Measurements from ENCODE around the gene DAO.

DAO gene

GRCh38 chr12:108875682-108876361 is 4.1 kb upstream of the DAO start:
- DNase-seq (ENCODE audit: low read depth), result no peak

- no peak for DNase-seq (ENCODE audit: low read depth)
Measured at GRCh38 chr12:108876550-108876949, 3.3 kb upstream of the DAO start.

DNA sequence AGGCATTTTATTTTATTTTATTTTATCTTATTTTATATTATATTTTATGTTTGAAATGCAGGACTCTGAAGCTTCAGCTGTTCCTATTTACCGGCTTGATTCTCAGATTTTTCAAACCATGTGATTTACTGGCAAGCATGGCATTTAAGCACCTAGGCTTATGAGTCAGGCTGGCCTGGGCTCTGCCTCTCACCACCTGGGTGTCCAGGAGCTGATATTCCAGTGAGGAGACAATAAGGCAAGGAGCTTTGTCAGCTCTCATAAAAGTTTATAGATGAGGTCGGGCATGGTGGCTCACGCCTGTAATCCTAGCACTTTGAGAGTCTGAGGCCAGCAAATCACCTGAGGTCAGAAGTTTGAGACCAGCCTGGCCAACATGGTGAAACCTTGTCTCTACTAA is 2.1 kb downstream of the DAO start:
- no peak for DNase-seq (ENCODE audit: low read depth)

GRCh38 chr12:108884116-108885012 is 4.5 kb downstream of the DAO start:
- DNase-seq (ENCODE audit: low read depth), result no peak

GRCh38 chr12:108886873-108887629 is 7.2 kb downstream of the DAO start:
- no peak for DNase-seq (ENCODE audit: low read depth)

- DNase-seq (ENCODE audit: low read depth), result no peak
Measured at GRCh38 chr12:108888031-108888430, 8.1 kb downstream of the DAO start.

- DNase-seq (ENCODE audit: low read depth), result no peak
Measured at GRCh38 chr12:108890208-108890607, 10.3 kb downstream of the DAO start.

GRCh38 chr12:108895220-108895802 is 15.4 kb downstream of the DAO start:
- DNase-seq (ENCODE audit: low read depth), result no peak

DNA sequence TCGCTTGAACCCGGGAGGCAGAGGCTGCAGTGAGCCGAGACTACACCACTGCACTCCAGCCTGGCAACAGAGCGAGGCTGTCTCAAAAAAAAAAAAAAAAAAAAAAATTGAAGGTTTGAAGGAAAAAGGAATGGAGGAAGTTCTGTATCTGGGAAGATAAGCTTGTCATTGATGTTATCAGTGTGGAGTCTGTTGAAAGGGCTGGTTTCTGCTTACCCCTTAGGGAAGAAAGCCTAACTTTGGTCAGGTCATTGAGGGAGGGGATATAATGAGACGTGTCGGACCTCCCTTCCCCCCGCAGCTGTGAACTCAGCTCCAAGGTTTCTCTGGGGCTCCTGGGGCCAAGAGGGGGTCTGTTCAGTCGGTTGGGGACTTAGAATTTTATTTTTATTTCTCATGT is 16.4 kb downstream of the DAO start:
- peak; percentile 54 for DNase-seq (ENCODE audit: low read depth)

GRCh38 chr12:108896817-108897216 is 16.9 kb downstream of the DAO start:
- DNase-seq (ENCODE audit: low read depth), result no peak

DNA sequence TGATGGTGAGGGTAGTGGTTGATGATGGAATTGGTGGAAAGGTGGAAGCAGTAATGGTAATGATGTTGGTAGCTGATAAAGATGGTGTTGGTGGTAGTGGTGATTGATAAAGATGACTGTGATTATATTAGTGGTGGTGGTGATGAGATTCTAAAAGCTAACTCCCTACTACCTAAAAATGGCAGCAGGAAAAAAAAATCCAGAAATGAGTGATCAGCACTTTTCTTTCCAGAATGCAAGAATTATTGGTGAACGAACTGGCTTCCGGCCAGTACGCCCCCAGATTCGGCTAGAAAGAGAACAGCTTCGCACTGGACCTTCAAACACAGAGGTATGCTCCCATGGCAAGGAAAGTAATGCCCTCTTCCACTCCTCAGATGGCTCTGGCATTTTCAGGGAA is 19.3 kb downstream of the DAO start:
- no peak for DNase-seq (ENCODE audit: low read depth)

- no peak for DNase-seq (ENCODE audit: low read depth)
Measured at GRCh38 chr12:108905725-108906124, 25.8 kb downstream of the DAO start.

GRCh38 chr12:108906971-108907370 is 27.1 kb downstream of the DAO start:
- DNase-seq (ENCODE audit: low read depth), result no peak

DNA sequence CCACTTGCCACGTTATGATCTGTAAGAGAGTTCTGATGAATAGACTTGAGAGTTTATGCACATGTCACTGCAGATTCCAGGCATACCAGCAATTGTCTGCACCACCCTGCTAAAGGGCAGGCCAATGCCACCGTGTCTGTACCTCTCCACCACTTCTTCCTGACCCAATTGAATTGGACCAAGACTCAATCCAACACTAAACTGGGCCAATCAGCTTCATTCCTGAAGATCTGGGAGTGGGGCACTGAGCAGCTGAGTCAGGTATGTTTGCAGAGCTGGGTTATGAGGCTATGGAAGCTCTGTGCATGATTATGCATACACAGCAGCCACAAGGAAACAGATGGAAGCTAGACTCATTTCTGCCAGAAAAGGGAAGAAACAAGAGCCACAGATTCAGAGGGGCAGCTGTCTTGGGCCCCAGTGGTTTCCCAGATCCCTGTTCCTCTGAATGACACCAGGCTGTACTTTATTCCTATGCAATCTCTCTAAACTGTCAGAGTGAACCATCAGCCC is 28.0 kb downstream of the DAO start:
- no peak for DNase-seq (ENCODE audit: low read depth)

DNA sequence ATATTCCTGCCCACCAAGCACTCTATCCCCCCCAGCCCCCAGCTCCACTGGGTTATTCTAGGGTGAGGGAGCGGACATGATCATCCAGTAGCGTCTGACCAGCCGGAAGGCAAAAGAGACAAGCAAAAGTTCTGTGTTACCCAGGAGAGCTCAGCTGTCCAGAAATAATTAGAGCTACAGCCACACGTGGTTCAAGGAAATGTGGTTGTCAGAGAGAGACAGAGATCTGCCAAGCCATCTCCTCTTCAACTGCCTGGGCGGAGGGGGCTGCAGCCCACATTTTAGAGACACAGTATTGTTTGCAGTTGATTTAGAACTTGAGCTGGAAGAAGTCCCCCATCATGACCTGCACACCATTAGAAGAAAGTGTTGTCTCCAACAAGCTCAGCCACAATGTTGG is 30.4 kb downstream of the DAO start:
- DNase-seq (ENCODE audit: low read depth), result no peak

DNA sequence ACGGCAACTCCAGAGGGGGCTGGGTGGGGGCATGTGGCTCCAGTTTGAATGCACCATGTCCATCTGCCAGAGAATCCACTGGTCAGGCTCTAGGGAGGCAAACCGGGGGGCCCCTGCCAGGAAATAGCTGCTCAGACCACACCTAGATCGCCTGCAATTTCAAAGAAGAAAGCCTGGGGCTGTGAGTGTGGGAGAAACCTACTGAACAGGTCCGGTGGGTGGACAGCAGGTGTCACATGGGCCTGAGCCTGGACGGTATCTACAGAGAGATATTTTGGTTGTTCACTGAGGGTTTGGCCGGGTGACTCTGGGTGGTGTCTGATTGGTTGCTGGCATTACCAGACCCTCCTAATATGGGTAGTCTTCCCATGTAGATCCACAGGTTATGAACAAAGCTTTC is 32.0 kb downstream of the DAO start:
- DNase-seq (ENCODE audit: low read depth), result no peak

GRCh38 chr12:108912361-108912760 is 32.5 kb downstream of the DAO start:
- DNase-seq (ENCODE audit: low read depth), result no peak

DNA sequence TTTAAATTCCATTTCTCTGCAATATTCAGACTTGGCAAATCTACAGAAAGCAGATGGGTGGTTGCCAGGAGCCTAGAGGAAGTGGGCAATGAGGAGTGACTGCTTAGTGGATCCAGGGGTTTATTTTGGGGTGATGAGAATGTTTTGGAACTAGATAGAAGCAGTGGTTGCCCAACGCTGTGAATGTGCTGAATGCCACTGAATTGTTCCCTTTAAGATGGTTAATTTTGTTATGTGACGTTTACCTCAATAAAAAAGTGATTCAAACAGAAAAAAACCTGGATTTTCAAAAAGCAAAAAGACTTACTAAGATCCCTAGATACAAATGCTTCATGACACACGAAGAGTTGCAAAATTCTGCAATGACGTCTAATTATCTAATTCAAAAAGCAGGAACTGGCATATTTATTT is 34.2 kb downstream of the DAO start:
- no peak for DNase-seq (ENCODE audit: low read depth)

- DNase-seq (ENCODE audit: low read depth), result no peak
Measured at GRCh38 chr12:108915632-108916133, 35.8 kb downstream of the DAO start.

DNA sequence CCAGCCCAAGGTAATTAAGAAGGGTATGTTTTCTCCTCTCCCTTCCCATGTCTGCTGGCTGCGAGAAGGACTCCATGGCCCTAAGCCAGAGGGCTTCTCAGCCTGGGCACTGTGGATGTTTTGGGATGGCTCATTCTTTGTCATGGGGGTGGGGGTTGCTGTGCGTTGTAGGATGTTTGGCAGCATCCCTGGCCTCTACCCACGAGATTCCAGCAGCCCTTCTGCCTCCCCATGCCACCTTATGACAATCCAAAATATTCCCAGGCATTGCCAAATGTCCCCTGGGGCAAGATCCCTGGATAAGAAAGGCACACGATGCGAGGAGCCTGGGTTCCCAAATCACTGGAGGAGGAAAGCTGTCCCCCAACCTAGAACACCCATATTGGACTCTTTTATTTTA is 36.4 kb downstream of the DAO start:
- no peak for DNase-seq (ENCODE audit: low read depth)

DNA sequence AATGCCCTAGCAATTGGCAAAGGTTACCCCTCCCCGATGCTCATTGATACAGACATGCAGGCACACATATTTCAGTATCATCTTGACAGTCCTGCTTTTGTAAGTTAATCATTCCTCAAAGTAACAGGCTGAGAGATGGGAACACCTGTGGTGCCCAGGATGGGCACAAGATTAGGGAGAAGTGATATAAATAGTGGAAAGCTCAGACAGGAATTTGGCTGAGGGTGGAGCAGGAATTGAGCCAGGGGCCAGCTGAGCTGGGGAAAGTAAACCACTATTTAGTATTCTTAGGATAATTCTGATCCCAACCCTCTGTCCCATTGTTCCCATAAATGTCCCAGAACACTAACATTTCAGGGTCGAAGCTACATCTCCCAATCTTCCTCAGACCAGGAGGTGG is 38.3 kb downstream of the DAO start:
- DNase-seq (ENCODE audit: low read depth), result no peak

All from CMK (cell line).